HG03575 (cell line): ENCODE results near the gene UQCRH.
"Not testable (repeated sequence)": the region's sequence is repeated elsewhere in the genome, so short reads cannot be mapped to it uniquely, and the experiment has no call there.

Experiments used
- ATAC-seq: cut with Tn5 transposase; IDR thresholded peaks from one replicate; pipeline ENCODE4 v1.9.1; 2021; ENCODE audit not compliant: unreplicated experiment, insufficient number of reproducible peaks, low FRiP score; ENCODE audit errors: extremely low read depth

The UQCRH gene

DNA sequence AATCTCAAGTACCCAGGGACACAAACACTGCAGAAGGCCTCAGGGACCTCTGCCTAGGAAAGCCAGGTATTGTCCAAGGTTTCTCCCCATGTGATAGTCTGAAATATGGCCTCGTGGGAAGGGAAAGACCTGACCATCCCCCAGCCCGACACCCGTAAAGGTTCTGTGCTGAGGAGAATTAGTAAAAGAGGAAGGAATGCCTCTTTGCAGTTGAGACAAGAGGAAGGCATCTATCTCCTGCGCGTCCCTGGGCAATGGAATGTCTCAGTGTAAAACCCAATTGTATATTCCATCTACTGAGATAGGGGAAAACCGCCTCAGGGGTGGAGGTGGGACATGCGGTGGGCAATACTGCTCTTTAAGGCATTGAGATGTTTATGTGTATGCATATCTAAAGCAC is 26.3 kb downstream of the UQCRH start:
- not testable (repeated sequence) for ATAC-seq

DNA sequence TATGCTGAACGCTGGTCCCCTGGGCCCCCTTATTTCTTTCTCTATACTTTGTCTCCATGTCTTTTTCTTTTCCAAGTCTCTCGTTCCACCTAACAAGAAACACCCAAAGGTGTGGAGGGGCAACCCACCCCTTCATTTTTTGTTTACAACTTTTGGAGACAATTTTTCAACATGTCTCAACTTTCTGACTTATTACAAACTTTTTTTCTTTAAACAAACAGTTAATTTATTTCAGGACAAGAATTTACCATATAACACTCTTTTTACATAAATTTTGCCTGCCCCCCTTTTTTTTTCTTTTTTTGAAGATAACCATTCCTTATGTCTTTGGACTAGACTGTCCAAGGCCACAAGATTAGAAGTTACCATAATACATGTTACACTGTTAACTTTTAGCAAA is 26.9 kb downstream of the UQCRH start:
- not testable (repeated sequence) for ATAC-seq

- not testable (repeated sequence) for ATAC-seq
Measured at GRCh38 chr1:46331786-46332540, 28.5 kb downstream of the UQCRH start.

GRCh38 chr1:46333300-46334029 is 30.0 kb downstream of the UQCRH start:
- no peak for ATAC-seq

DNA sequence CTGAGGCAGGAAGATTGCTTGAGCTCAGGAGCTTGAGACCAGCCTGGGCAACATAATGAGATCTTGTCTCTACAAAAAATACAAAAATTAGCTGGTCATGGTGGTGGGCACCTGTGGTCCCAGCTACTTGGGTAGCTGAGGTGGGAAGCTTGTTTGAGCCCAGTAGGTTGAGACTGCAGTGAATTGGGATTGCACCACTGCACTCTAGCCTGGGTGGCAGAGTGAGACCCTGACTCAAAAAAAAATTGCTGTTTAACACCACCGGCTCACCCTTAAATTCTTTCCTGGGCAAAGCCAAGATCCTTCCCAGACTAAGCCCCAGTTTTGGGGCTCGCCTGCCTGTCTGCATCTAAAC is 30.5 kb downstream of the UQCRH start:
- no peak for ATAC-seq

DNA sequence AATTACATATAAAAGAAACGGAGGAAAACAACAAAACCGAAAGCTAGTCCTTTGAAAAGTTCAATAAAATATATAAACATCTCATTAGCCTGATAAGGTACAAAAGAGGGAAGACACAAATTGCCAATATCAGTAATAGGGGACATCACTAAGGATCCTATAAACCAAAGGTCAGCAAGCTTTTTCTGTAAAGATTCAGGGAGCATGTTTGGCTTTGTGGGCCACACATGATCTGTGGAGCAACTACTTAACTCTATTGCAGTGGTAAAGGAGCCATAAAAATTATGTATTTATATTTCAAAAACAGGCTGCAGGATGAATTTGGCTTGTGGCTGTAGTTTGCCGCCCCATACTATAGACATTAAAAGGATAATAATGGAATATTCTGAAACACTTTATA is 31.6 kb downstream of the UQCRH start:
- no peak for ATAC-seq

DNA sequence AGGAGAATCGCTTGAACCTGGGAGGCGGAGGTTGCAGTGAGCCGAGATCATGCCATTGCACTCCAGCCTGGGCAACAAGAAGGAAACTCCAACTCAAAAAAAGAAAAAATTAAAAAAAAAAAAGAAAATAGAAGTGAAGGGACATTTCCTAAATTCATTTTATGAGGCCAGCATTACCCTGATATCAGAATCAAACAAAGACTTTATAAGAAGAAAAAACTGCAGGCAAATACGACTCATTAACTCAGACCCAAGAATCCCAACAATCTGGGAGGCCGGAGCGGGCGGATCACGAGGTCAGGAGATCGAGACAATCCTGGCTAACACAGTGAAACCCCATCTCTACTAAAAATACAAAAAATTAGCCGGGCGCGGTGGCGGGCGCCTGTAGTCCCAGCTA is 33.9 kb downstream of the UQCRH start:
- ATAC-seq, result not testable (repeated sequence)

DNA sequence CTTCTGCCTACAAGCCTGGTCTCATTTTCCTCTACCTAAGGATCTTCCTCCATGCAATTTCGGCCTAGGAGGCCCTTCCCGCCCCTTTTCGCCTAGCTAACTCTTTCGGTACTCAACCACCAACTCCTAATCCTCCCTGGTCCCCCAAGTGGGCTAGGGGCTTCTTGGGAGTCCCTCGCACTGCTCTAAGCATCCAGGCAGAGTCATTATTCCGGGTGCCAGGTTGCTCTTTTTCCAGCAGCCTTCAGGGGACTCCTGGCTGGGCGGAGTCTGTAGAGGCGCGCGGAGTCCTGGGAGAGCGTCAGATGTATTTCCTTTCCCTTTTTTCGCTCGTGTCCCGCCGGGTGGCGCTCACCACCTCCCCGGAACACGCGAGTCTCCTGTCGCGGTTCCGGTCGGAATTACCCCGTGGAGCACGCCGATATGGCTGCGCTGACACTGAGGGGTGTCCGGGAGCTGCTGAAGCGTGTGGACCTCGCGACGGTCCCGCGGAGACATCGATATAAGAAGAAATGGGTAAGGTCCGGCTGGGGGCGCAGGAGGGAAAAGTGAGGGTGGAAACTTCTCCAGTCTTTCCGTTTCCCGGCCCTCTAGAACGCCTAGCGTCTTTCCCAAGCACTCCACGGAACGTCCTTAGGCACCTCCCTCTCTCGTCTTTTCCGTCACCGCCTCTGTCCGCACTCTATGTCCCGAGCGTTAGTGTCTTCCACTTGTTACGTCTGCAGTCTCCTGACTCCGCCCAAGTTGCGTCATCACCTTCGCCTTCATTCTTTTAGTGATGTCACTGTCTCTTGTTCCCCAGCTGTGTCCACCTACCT is 37.1 kb downstream of the UQCRH start, which contains the start of gene NSUN4:
TSS of gene NSUN4 (plus strand) at position 404 of the 818 bp plus-strand sequence. CDS start at position 424, 20 bp downstream.
- peak; percentile 48 for ATAC-seq

DNA sequence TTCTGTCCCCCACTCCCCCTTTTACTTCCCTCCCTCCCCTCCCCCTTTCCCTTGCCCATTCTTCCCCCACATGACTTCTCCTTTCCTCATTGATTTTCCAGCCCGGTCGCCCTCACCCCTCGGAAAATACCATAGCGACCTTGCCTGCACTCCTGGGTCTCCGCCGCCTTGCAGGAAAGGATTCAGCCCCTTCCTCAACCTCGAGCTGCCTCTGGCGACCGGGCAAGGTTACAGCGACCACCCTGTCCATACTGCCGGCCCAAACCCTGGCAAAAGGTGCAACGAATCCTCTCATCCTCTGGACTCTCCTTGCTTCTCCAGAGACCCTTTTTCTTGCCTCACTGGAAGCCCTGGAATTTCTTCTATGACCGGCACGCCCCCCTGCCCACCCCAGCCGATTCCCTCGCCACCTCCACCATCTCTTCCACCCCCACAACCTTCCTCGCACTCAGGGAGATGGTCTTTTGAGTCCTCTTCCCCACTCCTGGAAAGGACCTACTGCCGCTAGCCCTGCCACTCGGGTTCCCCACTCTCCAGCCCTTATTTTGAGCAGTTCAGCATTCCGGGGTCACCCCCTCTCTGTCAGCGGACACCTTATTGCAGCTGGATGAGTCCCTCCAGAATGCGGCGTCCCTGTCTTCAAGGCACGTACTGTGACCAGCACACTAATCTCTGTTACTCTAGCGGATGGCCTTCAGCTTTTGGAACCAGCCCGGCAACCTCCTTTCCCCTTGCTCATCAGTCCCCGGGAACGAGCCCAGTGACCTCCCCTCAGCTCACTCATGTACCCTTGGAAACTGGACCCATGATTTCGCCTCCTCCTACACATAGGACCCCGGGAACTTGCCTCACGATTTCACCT is 38.0 kb downstream of the UQCRH start:
- no peak for ATAC-seq

GRCh38 chr1:46342084-46342656 is 38.7 kb downstream of the UQCRH start:
- ATAC-seq, result no peak

DNA sequence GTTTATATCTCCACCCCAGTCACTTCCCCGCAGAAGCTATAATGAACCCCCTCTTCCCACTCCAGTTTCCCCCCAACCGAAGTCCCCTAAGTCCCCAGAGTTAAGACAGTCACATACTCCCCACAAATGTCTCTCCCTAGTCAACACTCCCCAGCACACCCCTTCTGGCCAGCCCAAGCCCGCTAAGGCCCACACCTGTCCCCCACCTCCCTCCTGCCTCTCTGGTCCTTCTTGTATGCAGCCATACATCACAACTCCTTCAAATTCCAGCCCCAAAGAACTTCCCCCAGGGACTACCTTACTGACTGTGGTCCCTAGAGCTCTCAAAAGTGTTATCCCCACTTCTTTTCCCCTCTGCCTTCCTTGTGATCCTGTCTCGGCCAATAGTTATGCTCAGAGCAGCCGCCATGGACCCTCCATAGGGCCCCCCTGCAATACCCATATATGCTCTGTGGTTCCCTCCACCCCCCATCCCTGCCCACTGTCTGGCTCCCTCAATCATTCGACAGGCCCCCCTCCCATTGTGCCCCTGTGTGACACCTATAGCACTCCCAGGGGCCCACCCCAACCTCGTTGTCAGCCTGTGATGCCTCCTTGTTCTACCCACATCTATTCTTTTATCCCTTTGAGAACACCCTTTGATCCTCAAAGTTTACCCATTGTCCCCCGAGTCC is 39.3 kb downstream of the UQCRH start:
- ATAC-seq, result no peak

GRCh38 chr1:46343351-46343695 is 39.8 kb downstream of the UQCRH start:
- ATAC-seq, result no peak

DNA sequence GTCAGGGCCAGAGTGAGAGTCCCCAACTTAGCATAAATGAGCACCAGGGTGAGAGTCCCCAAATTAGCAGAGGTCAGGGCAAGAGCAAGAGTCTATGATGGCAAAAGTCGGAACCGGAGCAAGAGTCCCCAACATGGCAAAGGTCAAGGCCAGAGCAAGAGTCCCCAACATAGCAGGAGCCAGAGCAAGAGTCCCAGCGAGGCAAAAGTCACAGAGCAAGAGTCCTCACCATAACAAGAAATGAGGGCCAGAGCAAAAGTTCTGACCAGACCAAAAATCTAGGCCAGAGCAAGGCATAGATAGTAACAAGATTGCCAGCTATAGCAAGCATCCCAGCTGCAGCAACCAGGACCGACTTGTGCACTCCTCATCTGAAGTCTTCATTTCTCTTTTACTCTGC is 40.2 kb downstream of the UQCRH start:
- ATAC-seq, result no peak

- ATAC-seq, result no peak
Measured at GRCh38 chr1:46344481-46344880, 41.0 kb downstream of the UQCRH start.

GRCh38 chr1:46345281-46345680 is 41.8 kb downstream of the UQCRH start:
- ATAC-seq, result no peak

- ATAC-seq, result no peak
Measured at GRCh38 chr1:46352363-46352762, 48.9 kb downstream of the UQCRH start.

GRCh38 chr1:46355920-46356319 is 52.4 kb downstream of the UQCRH start:
- not testable (repeated sequence) for ATAC-seq

- no peak for ATAC-seq
Measured at GRCh38 chr1:46362158-46362557, 58.7 kb downstream of the UQCRH start.
